Measurements from ENCODE around the gene LDHB.

GRCh38 chr12:21618566-21618965 lies 39.1 kb downstream of the LDHB start:
- TF ChIP-seq POLR2AphosphoS5 (IDR thresholded peaks at IDR 0.05; ENCODE audit: borderline replicate concordance, low read depth, low read length) (no peak), EZH2 (IDR thresholded peaks at IDR 0.05) (no peak)
